Neural cell (in vitro differentiated cells): ENCODE results near the gene DHRS4L2.
"Not testable (repeated sequence)": the region's sequence is repeated elsewhere in the genome, so short reads cannot be mapped to it uniquely, and the experiment has no call there.

Source experiments
- EZH2 ChIP-seq: fragments of 200-600, 300-800 bp; shearing (Covaris generic), sonication (generic); IDR thresholded peaks from 2 replicates; pipeline ENCODE4 v1.6.1; 2014; ENCODE audit warnings: antibody characterized with exemption, low read length, borderline replicate concordance, mild to moderate bottlenecking; ENCODE audit not compliant: insufficient read depth, poor library complexity, severe bottlenecking
- MXI1 ChIP-seq: fragments of 450-650 bp; conservative IDR thresholded peaks from 2 replicates; pipeline ENCODE4 v1.6.1; 2014; ENCODE audit warnings: antibody characterized with exemption, mild to moderate bottlenecking; ENCODE audit not compliant: poor library complexity, severe bottlenecking
- POLR2AphosphoS5 ChIP-seq: IDR thresholded peaks from 2 replicates; pipeline ENCODE4 v1.6.1; 2012
- SMC3 ChIP-seq: fragments of 450-650 bp; conservative IDR thresholded peaks from 2 replicates; pipeline ENCODE4 v1.6.1; 2014; ENCODE audit warnings: antibody characterized with exemption, mild to moderate bottlenecking, moderate library complexity; ENCODE audit not compliant: poor library complexity
- TF ChIP-seq, protein P1 (sequence below): fragments of 450-650 bp; IDR thresholded peaks from 2 replicates; pipeline ENCODE4 v1.5.1; 2014; ENCODE audit warnings: antibody characterized with exemption, mild to moderate bottlenecking, moderate library complexity; ENCODE audit not compliant: poor library complexity, severe bottlenecking

DNA sequence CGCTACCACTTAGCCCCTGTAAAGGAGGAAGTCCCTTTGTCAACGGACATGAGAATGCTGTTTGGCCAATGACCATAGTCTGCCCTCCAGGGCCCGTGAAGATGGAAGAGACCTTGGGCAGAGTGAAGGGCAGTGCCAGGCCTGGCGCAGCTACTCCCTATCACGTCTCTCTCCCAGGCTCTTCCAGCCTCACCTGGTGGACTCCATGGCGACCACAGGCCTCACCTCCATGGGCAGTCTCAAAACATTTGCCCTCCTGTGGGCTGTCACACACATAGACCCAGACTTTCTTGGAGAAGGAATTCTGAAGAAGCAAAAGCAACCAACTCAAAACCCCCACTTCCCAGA lies 35.6 kb upstream of the DHRS4L2 start:
- TF ChIP-seq, protein P1, sequence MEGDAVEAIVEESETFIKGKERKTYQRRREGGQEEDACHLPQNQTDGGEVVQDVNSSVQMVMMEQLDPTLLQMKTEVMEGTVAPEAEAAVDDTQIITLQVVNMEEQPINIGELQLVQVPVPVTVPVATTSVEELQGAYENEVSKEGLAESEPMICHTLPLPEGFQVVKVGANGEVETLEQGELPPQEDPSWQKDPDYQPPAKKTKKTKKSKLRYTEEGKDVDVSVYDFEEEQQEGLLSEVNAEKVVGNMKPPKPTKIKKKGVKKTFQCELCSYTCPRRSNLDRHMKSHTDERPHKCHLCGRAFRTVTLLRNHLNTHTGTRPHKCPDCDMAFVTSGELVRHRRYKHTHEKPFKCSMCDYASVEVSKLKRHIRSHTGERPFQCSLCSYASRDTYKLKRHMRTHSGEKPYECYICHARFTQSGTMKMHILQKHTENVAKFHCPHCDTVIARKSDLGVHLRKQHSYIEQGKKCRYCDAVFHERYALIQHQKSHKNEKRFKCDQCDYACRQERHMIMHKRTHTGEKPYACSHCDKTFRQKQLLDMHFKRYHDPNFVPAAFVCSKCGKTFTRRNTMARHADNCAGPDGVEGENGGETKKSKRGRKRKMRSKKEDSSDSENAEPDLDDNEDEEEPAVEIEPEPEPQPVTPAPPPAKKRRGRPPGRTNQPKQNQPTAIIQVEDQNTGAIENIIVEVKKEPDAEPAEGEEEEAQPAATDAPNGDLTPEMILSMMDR: not testable (repeated sequence)
- not testable (repeated sequence) for TF ChIP-seq EZH2, SMC3, POLR2AphosphoS5, MXI1
